ENCODE data around the gene AFM. TPM values are rescaled to one million over a fixed set of nuclear protein-coding genes. Genes with fewer than 3 reads are reported as not detected.

Gene AFM
- total and polyA plus RNA-seq, 2 of the 13 experiments (the other 11 are each of a cell fraction or from before 2014, with no cell fraction given): 0.13 to 1.8 TPM

DNA sequence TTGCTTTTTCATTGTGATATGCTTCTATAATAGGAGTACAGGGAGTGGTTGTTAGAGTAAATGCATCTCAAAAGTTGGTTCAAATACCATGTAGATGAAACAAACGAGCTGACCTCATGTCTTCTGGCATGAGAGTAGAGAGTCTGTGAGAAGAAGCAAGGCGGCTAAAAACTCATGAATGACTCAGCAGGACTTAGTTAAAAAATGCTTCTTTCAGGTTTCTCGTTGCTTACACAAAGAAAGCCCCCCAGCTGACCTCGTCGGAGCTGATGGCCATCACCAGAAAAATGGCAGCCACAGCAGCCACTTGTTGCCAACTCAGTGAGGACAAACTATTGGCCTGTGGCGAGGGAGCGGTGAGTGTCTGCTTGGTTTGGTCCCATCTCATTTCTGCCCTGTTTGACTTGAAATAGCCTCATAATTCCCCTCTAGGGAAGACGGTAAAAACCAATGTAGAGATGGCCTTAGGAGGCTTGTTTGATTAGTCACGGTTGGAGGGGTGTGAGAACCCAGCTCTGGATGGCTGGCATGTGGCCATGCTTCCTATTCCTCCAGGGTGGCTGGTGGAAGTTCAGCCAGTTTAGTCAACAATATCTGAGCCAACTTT, 31.0 kb upstream of the AFM start (continued):
- TF ChIP-seq, protein P1, sequence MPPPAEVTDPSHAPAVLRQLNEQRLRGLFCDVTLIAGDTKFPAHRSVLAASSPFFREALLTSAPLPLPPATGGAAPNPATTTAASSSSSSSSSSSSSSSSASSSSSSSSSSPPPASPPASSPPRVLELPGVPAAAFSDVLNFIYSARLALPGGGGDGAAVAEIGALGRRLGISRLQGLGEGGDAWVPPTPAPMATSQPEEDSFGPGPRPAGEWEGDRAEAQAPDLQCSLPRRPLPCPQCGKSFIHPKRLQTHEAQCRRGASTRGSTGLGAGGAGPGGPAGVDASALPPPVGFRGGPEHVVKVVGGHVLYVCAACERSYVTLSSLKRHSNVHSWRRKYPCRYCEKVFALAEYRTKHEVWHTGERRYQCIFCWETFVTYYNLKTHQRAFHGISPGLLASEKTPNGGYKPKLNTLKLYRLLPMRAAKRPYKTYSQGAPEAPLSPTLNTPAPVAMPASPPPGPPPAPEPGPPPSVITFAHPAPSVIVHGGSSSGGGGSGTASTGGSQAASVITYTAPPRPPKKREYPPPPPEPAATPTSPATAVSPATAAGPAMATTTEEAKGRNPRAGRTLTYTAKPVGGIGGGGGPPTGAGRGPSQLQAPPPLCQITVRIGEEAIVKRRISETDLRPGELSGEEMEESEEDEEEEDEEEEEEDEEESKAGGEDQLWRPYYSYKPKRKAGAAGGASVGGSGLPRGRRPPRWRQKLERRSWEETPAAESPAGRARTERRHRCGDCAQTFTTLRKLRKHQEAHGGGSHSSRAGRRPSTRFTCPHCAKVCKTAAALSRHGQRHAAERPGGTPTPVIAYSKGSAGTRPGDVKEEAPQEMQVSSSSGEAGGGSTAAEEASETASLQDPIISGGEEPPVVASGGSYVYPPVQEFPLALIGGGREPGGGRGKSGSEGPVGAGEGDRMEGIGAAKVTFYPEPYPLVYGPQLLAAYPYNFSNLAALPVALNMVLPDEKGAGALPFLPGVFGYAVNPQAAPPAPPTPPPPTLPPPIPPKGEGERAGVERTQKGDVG (CRISPR knock-in tag; IDR thresholded peaks at IDR 0.05; ENCODE audit: borderline replicate concordance): 0 out of 2 replicates have a peak, but pooled peaks have one; percentile 66
- peak; percentile 51 for TF ChIP-seq POLR2G (IDR thresholded peaks at IDR 0.05; ENCODE audit: low read depth, low read length)
- TF ChIP-seq, protein P2, sequence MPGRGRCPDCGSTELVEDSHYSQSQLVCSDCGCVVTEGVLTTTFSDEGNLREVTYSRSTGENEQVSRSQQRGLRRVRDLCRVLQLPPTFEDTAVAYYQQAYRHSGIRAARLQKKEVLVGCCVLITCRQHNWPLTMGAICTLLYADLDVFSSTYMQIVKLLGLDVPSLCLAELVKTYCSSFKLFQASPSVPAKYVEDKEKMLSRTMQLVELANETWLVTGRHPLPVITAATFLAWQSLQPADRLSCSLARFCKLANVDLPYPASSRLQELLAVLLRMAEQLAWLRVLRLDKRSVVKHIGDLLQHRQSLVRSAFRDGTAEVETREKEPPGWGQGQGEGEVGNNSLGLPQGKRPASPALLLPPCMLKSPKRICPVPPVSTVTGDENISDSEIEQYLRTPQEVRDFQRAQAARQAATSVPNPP (CRISPR knock-in tag; IDR thresholded peaks at IDR 0.05): peak; percentile 83
- TF ChIP-seq, protein P3, sequence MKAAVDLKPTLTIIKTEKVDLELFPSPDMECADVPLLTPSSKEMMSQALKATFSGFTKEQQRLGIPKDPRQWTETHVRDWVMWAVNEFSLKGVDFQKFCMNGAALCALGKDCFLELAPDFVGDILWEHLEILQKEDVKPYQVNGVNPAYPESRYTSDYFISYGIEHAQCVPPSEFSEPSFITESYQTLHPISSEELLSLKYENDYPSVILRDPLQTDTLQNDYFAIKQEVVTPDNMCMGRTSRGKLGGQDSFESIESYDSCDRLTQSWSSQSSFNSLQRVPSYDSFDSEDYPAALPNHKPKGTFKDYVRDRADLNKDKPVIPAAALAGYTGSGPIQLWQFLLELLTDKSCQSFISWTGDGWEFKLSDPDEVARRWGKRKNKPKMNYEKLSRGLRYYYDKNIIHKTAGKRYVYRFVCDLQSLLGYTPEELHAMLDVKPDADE (CRISPR knock-in tag; IDR thresholded peaks at IDR 0.05): no peak
- TF ChIP-seq CREM (IDR thresholded peaks at IDR 0.05): no peak
- TF ChIP-seq CREM (CRISPR knock-in tag; IDR thresholded peaks at IDR 0.05): no peak
- peak; percentile 17; the same call in 1 of the 2 replicates for TF ChIP-seq TOPORS (CRISPR knock-in tag; IDR thresholded peaks at IDR 0.05)
- TF ChIP-seq, protein P4, sequence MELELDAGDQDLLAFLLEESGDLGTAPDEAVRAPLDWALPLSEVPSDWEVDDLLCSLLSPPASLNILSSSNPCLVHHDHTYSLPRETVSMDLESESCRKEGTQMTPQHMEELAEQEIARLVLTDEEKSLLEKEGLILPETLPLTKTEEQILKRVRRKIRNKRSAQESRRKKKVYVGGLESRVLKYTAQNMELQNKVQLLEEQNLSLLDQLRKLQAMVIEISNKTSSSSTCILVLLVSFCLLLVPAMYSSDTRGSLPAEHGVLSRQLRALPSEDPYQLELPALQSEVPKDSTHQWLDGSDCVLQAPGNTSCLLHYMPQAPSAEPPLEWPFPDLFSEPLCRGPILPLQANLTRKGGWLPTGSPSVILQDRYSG (CRISPR knock-in tag; IDR thresholded peaks at IDR 0.05): no peak
- TF ChIP-seq ZFAT (CRISPR knock-in tag; conservative IDR thresholded peaks at IDR 0.05): 0 out of 2 replicates have a peak, but pooled peaks have one; percentile 8
- 0 out of 2 replicates have a peak, but pooled peaks have one; percentile 6 for TF ChIP-seq ZSCAN9 (CRISPR knock-in tag; IDR thresholded peaks at IDR 0.05; ENCODE audit: borderline replicate concordance)
- peak; percentile 78 for TF ChIP-seq SALL1 (CRISPR knock-in tag; IDR thresholded peaks at IDR 0.05)
- TF ChIP-seq ZNF430 (CRISPR knock-in tag; IDR thresholded peaks at IDR 0.05): 0 out of 2 replicates have a peak, but pooled peaks have one; percentile 28
- TF ChIP-seq NFKBIZ (CRISPR knock-in tag; IDR thresholded peaks at IDR 0.05): no peak
- peak; percentile 94; the same call in 1 of the 2 replicates for TF ChIP-seq MBD4 (IDR thresholded peaks at IDR 0.05; ENCODE audit: borderline replicate concordance, low read length)
- 0 out of 2 replicates have a peak, but pooled peaks have one; percentile 39 for TF ChIP-seq ZNF589 (CRISPR knock-in tag; conservative IDR thresholded peaks at IDR 0.05)
- no peak for TF ChIP-seq GFI1 (CRISPR knock-in tag; IDR thresholded peaks at IDR 0.05; ENCODE audit: borderline replicate concordance)
- TF ChIP-seq, protein P5, sequence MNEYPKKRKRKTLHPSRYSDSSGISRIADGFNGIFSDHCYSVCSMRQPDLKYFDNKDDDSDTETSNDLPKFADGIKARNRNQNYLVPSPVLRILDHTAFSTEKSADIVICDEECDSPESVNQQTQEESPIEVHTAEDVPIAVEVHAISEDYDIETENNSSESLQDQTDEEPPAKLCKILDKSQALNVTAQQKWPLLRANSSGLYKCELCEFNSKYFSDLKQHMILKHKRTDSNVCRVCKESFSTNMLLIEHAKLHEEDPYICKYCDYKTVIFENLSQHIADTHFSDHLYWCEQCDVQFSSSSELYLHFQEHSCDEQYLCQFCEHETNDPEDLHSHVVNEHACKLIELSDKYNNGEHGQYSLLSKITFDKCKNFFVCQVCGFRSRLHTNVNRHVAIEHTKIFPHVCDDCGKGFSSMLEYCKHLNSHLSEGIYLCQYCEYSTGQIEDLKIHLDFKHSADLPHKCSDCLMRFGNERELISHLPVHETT (CRISPR knock-in tag; conservative IDR thresholded peaks at IDR 0.05): no peak
- TF ChIP-seq PAF1 (CRISPR knock-in tag; IDR thresholded peaks at IDR 0.05): peak; percentile 93
- 0 out of 2 replicates have a peak, but pooled peaks have one; percentile 21 for TF ChIP-seq ETV5 (CRISPR knock-in tag; IDR thresholded peaks at IDR 0.05; ENCODE audit: borderline replicate concordance)
- TF ChIP-seq RBM22 (optimal IDR thresholded peaks at IDR 0.05; ENCODE audit: low read length): peak; percentile 82
- no peak for TF ChIP-seq GTF3A (CRISPR knock-in tag; conservative IDR thresholded peaks at IDR 0.05)
- peak; percentile 65 for TF ChIP-seq ZNF605 (CRISPR knock-in tag; IDR thresholded peaks at IDR 0.05)
- TF ChIP-seq ZNF160 (CRISPR knock-in tag; IDR thresholded peaks at IDR 0.05): 0 out of 2 replicates have a peak, but pooled peaks have one; percentile 47
